ENCODE results near the gene TMEM156. TPM values are rescaled to one million over a fixed set of nuclear protein-coding genes. Genes with fewer than 3 reads are reported as not detected.
A peak's percentile ranks its signal among the peaks of the same experiment; 100 is the strongest.
"Not testable (repeated sequence)": the region's sequence is repeated elsewhere in the genome, so short reads cannot be mapped to it uniquely, and the experiment has no call there.

Gene TMEM156
- polyA plus RNA-seq, 1 donor from 2014 or later, result 152 TPM

DNA sequence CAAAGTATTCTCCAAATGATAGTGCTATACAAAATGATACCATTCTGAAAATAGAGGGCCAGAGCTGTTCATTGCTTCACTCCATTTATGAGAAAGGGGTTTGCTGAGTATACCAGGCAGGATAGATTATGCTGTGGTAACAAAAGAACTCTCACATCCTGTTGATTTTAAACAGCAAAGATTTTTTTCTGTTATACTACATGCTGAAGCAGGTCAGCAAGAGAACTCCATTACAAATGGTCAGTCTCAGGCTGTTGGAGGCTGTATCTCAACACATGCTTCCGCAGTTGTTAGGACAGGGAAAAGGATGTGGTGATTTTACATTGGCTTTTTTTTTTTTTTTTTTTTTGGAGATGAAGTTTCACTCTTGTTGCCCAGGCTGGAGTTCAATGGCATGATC is 16.1 kb upstream of the TMEM156 start:
- peak overlapping the region in 2 of 3 donors; percentile 43 to 90 for H3K27ac Mint-ChIP-seq
- H3K4me3 Mint-ChIP-seq, result peak overlapping the region in 3 of 4 donors; percentile 44 to 84 (median 77)
- H3K27me3 Mint-ChIP-seq, result no peaks in the 10 kb centered on the region
- no peaks in the 10 kb centered on the region for H3K9me3 Mint-ChIP-seq
- peaks cover 50 to 62% (median 62%) of the 10 kb centered on the region in 3 donors for H3K4me1 Mint-ChIP-seq
- H3K36me3 Mint-ChIP-seq, result peaks cover 2% of the 10 kb centered on the region

DNA sequence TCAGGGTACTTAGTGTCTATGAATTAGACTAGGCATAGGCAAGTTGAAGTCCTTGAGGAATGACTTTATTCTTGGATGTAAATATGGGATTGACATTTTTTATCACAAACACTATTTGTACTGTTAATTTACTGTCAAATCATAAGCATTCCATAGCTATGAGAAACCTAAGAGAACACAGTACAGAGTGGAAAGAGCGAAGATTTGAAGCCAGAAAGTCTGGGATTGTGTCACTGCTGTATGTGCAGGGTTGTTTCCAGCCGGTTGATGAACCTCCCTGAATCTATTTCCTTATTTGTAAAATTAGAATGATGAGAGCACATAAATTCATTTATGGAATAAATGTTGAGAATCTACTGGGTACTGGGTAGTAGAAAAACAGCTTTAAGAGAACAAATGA is 15.5 kb upstream of the TMEM156 start:
- Mint-ChIP-seq H3K9me3 (no peaks in the 10 kb centered on the region), H3K4me1 (peaks cover 55 to 62% (median 59%) of the 10 kb centered on the region in 3 donors), H3K4me3 (peak overlapping the region in 2 of 4 donors; percentile 44 to 84), H3K27me3 (no peaks in the 10 kb centered on the region), H3K36me3 (peaks cover 2% of the 10 kb centered on the region), H3K27ac (peak overlapping the region in 2 of 3 donors; percentile 33 to 43)

DNA sequence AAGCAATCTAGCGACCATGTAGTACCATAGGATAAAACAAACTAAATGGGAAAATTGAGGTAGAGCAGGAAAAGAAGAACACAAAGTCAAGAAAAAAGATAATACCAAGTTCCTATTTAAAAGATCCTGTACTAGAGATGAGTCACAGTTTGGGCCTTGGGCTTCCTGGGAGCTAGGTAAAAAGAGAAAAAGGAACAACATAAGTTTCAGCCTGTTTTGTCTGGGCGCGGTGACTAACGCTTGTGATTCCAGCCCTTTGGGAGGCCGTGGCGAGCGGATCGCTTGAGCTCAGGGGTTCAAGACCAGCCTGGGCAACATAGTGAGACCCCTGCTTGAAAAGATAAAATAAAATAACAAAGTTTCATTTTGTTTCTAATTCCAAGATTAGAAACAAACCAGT is 14.0 kb upstream of the TMEM156 start:
- peak overlapping the region; percentile 85 to 93 (median 91) for H3K27ac Mint-ChIP-seq
- H3K36me3 Mint-ChIP-seq, result no peaks in the 10 kb centered on the region
- H3K9me3 Mint-ChIP-seq, result no peaks in the 10 kb centered on the region
- peak overlapping the region; percentile 89 to 99 (median 96) for H3K4me3 Mint-ChIP-seq
- no peaks in the 10 kb centered on the region for H3K27me3 Mint-ChIP-seq
- peaks cover 49 to 61% (median 56%) of the 10 kb centered on the region in 3 donors for H3K4me1 Mint-ChIP-seq

DNA sequence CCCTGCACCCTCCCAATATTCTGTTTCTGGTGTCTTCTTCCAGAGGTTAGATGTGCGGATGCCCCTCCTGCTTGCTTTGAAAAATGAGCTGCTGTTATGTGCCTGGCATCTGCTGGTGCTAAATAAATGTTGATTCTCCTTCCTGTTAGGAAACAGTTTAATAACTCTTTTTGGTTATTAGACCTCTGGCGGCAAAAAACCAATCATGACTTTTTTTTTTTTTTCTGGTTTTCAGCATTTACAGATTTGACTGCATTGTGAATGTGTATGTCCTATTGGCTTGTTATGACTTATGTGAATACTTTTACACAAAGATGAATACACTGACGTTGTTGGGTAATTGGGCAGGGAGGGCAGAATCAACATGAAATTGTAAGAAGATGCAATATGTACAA is 13.6 kb upstream of the TMEM156 start:
- H3K4me3 Mint-ChIP-seq, result peak overlapping the region; percentile 89 to 99 (median 96)
- peak overlapping the region; percentile 85 to 93 (median 91) for H3K27ac Mint-ChIP-seq
- peaks cover 45 to 57% (median 52%) of the 10 kb centered on the region in 3 donors for H3K4me1 Mint-ChIP-seq
- H3K9me3 Mint-ChIP-seq, result no peaks in the 10 kb centered on the region
- no peaks in the 10 kb centered on the region for H3K36me3 Mint-ChIP-seq
- H3K27me3 Mint-ChIP-seq, result no peaks in the 10 kb centered on the region

DNA sequence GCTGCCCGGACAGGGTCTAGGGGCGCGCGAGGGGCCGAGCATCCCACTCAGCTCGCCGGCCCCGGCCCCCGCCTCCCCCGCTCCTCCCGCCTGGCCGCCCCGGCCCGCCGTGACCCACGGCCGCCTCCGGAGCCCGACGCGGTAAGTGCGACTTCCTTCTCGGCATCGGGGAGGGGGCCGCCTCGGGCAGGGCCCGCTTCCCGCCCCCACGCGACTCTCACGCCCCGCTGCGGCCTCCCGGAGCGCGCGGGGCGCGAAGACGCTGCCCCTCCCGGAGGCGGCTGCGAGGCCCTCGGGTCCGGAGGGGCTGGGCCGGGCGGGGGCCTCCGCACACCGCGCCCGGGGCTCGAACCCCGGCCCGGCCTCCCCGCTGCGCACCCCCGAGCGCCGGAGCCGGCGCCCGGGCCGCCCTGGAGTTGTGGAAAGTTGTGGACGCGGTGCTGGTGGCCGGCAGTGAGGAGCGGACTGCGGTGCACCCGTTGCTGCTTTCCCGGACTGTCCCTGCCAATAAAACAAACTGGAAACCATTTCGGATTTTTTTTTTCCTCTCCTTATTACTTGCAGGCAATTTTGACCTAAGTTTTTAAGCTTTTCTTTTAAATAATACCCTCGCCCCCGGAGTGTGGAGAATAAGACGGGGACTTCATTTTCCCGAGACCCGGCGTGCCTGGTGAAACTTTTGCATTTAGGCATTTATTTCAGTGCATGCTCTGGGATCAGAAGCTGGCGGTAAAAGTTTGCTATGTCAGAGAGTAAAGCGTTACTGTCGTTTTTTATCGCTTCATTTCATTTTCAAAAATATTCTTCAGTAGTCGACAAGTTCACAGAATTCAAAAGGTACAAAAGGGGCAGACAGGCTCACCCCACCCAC is 13.0 kb upstream of the TMEM156 start:
- Mint-ChIP-seq H3K36me3 (no peaks in the 10 kb centered on the region), H3K4me3 (peak overlapping the region; percentile 89 to 99 (median 96)), H3K9me3 (no peaks in the 10 kb centered on the region), H3K4me1 (peaks cover 39 to 51% (median 48%) of the 10 kb centered on the region in 3 donors), H3K27ac (peak overlapping the region; percentile 85 to 93 (median 91)), H3K27me3 (no peaks in the 10 kb centered on the region)

DNA sequence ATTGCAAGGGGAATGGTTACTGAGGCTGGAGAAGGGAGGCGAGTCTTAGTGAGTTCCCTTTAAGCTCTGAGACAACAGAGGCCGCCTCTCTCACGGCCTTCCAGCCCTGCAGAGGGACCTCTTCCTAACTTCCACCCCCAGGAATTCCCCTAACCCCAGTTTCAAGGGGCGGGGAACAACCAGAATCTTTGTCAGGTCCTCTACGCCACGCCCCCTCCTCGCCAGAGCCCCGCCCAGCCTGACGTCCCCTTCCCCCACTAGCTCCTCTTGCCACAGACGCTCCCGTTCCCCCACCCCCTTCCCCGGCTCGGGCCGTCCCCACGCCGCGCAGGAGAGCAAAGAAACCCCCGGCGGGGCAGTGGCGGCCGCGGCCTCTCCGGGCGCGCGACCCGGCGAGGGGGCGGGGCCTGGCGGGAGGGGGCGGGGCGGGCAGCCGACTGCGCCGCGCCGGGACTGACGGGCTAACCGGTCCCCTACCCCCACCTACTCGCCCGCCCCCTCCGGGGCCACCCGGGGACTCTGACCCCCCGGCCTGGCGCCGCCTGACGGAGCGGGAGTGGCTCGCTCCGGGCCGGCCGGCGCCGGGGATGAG is 12.3 kb upstream of the TMEM156 start:
- Mint-ChIP-seq H3K4me1 (peaks cover 40 to 51% (median 48%) of the 10 kb centered on the region in 3 donors), H3K9me3 (no peaks in the 10 kb centered on the region)

DNA sequence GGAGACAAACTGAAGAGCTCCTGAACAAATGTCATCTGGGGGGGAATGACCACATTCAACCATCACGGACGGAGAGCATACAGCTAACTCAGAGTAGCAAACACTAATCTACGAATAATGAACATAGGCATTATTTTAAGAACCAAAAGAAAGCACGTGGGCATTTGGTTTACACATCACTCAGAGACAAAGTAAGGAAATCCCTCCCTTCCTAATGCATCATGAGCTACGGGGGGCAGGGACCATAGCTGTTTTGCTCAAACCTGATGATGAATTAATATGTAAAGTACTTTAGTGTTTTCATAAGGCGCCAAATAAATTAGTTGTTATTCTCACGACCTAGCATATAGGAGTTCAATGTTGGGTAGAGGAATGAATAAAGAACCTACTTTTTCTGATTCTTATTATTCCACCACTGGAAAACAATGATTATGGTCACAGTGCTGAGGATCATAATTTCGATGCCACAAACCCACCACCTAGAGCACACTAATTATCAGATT is 11.7 kb upstream of the TMEM156 start:
- H3K36me3 Mint-ChIP-seq, result no peaks in the 10 kb centered on the region
- no peaks in the 10 kb centered on the region for H3K27me3 Mint-ChIP-seq
- H3K27ac Mint-ChIP-seq, result peak overlapping the region; percentile 94 to 98 (median 94)
- H3K4me1 Mint-ChIP-seq, result peaks cover 44 to 50% (median 47%) of the 10 kb centered on the region in 3 donors
- H3K4me3 Mint-ChIP-seq, result peak overlapping the region; percentile 86 to 97 (median 96)
- no peaks in the 10 kb centered on the region for H3K9me3 Mint-ChIP-seq

More for the DNA sequence above, 12.3 kb upstream of the TMEM156 start:
- Mint-ChIP-seq H3K27ac (peak overlapping the region; percentile 94 to 98 (median 94)), H3K36me3 (no peaks in the 10 kb centered on the region), H3K27me3 (no peaks in the 10 kb centered on the region), H3K4me3 (peak overlapping the region; percentile 86 to 97 (median 96))

DNA sequence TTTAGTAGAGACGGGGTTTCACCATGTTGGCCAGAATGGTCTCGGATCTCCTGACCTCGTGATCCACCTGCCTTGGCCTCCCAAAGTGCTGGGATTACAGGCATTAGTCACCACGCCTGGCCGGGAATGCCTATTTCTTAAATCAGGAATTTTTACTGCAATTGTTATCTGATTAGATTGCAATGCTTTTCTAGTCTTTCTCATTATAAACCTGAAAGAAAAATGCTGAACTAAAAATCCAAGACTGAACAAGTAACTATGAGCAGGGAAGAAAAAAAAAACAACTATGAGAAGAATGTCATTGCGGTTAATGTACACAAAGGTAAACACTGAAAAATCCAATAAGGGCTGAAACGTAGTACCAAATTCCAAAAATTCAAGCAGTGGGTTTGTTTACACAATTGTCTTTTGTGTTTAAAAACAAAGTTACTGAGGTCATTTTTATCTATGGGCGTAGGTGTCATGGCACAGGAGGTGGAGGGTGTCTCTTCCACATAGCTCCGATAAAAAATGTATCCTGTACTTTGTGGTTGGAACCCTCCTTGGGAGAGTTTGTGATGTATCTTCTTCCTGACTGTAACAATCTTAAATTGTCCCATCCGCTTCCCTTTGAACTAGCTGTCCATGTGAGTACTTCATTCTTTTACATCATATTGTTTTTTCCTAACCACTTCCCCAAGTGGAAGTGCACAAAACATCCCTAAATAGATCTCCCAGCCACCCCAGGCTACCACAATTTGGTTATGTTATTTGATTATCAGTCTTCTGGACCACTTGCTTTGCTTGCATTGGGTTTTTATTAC is 11.1 kb upstream of the TMEM156 start:
- H3K27me3 Mint-ChIP-seq, result no peaks in the 10 kb centered on the region
- no peaks in the 10 kb centered on the region for H3K36me3 Mint-ChIP-seq
- H3K9me3 Mint-ChIP-seq, result no peaks in the 10 kb centered on the region
- H3K27ac Mint-ChIP-seq, result peak overlapping the region; percentile 91 to 94 (median 94)
- peaks cover 41 to 48% (median 44%) of the 10 kb centered on the region in 3 donors for H3K4me1 Mint-ChIP-seq
- peak overlapping the region; percentile 86 to 97 (median 96) for H3K4me3 Mint-ChIP-seq

DNA sequence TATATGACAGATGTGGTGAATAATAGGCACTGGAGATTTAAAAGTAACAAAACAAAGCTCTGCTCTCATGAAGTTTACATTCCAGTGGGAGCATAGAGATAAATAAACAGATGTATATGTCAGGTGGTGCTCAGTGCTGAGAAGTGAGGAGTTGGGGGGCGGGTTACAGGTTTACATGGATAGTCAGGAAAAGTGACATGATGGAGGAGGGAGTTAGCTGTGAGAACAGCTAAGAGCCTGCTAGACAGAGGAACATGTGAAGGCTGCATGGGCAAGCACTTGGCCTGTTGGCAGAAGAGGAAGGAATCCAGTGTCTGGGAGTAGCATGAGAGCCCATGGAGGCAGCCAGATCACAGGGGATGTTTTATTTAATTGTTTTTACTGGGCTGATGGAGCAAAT is 10.2 kb upstream of the TMEM156 start:
- Mint-ChIP-seq H3K27ac (peak overlapping the region in 2 of 3 donors; percentile 78 to 82), H3K36me3 (no peaks in the 10 kb centered on the region), H3K4me3 (peak overlapping the region in 3 of 4 donors; percentile 16 to 75 (median 38)), H3K4me1 (peaks cover 38 to 48% (median 44%) of the 10 kb centered on the region in 3 donors), H3K9me3 (no peaks in the 10 kb centered on the region), H3K27me3 (no peaks in the 10 kb centered on the region)

DNA sequence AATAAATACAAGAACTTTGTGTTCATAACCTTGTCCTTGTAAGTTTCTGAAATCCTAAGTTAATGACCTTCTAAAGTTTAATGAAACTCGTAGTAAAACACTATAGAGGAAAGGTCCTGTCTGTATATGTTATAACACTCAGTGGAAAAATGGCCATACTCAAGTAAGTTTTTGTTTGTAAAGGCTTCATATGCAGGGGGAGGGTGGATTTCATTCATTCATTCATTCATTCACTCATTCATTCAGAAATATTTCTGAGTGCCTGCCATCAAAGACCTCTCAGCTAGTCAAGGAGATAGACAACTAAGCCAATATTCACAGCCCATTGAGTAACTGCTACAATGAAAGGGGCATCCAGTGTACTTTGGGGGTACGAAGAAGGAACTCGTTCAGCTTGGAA is 6.9 kb upstream of the TMEM156 start:
- Mint-ChIP-seq H3K27me3 (no peaks in the 10 kb centered on the region), H3K27ac (peak overlapping the region in 2 of 3 donors; percentile 64 to 80), H3K4me1 (peaks cover 29 to 47% (median 46%) of the 10 kb centered on the region in 3 donors), H3K9me3 (no peaks in the 10 kb centered on the region), H3K4me3 (peak overlapping the region in 1 of 4 donors; percentile 24), H3K36me3 (no peaks in the 10 kb centered on the region)

DNA sequence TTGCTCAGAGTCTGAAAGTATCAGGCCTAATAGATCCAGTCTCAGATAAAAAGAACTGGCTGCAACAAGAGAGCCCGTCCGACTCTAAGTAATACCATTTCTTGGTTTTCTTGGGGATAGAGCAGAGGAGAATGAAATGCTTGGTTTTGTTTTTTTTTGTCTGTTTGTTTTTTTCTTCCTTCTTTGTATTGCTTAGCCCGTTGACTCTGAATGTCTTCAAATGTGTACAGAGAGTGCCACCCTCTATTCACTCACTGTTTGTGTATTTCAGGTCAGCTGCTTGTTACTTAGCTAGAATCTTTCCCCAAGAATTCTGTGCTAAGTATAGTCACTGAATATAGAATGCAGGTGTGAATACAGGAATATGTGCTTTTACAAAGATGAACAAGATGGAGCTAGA is 5.7 kb upstream of the TMEM156 start:
- Mint-ChIP-seq H3K36me3 (no peaks in the 10 kb centered on the region), H3K4me1 (peaks cover 27 to 41% (median 40%) of the 10 kb centered on the region in 3 donors), H3K9me3 (no peaks in the 10 kb centered on the region), H3K27ac (peak overlapping the region in 2 of 3 donors; percentile 63 to 81), H3K4me3 (peak overlapping the region in 2 of 4 donors; percentile 10 to 75), H3K27me3 (no peaks in the 10 kb centered on the region)

DNA sequence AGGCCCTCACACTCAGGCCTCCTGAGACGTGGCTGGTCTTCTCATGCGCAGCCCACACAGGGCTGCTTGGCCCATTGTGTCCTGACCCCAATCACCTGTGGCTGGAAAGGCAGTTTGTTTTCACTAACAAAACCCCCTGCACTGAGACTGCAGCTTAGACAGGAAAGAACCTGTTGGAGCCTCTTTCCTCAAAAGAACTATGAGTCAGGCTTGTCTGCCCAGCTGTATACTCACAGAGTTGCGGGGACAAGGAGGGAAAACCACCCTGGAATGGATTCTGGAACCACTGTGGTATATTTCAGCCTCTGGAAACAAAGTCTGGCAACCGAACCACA is 5.2 kb upstream of the TMEM156 start:
- Mint-ChIP-seq H3K27me3 (no peaks in the 10 kb centered on the region), H3K36me3 (no peaks in the 10 kb centered on the region), H3K27ac (peak overlapping the region in 2 of 3 donors; percentile 81 to 94), H3K4me1 (peaks cover 28 to 41% (median 40%) of the 10 kb centered on the region in 3 donors), H3K9me3 (no peaks in the 10 kb centered on the region), H3K4me3 (peak overlapping the region in 1 of 4 donors; percentile 75)

DNA sequence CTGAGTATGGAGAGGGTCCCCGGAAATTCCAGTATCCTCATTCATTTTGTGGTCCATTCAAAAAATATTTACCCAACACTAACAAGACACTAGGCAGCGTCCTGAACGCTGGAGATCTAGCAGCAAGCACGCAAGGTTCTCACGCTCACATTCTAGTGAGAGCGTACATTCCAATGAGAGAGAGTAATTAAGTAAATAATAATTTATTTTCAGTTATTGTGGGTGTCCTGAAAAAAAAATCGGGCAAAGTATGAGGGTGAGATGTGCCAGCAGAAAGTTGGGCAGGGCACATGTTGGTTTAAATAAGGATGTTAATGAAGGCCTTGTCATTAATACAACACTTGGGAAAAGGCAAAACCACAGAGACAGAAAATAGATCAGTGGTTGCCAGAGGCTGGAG is 4.0 kb upstream of the TMEM156 start:
- Mint-ChIP-seq H3K36me3 (no peaks in the 10 kb centered on the region), H3K9me3 (no peaks in the 10 kb centered on the region), H3K27ac (peak overlapping the region in 1 of 3 donors; percentile 62), H3K4me3 (peak overlapping the region in 1 of 4 donors; percentile 44), H3K27me3 (no peaks in the 10 kb centered on the region), H3K4me1 (peaks cover 23 to 41% (median 38%) of the 10 kb centered on the region in 3 donors)

DNA sequence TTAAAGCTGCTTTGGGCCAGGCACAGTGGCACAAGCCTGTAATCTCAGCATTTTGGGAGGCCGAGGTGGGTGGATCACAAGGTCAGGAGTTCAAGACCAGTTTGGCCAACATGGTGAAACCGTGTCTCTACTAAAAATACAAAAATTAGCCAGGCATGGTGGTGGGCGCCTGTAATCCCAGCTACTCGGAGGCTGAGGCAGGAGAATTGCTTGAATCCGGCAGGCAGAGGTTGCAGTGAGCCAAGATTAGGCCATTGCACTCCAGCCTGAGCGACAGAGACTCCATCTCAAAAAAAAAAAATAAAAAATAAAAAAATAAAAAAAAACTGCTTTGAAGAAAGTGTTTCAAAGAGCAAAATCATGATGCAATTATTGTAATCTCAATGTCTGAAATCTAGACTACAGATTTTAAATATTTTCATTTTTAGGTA is 604 bp downstream of the TMEM156 start:
- Mint-ChIP-seq H3K27ac (peak overlapping the region; percentile 90 to 92 (median 91)), H3K4me1 (peaks cover 23 to 35% (median 29%) of the 10 kb centered on the region in 3 donors), H3K4me3 (peak overlapping the region; percentile 91 to 95 (median 94))
- H3K27me3 Mint-ChIP-seq, H3K9me3 Mint-ChIP-seq, H3K36me3 Mint-ChIP-seq: not testable (repeated sequence)
